ENCODE results near the gene CAPN2. TPM values are rescaled to one million over a fixed set of nuclear protein-coding genes. Genes with fewer than 3 reads are reported as not detected.

CAPN2 gene
- total RNA-seq, 4 donors from 2014 or later, result 193 to 505 (median 387) TPM

- Histone ChIP-seq H3K9me3 (no peaks in the 10 kb centered on the region), H3K27me3 (no peaks in the 10 kb centered on the region), H3K4me3 (no peak overlapping the region), H3K36me3 (peaks cover 0 to 72% (median 20%) of the 10 kb centered on the region in 4 donors), H3K4me1 (peaks cover 0 to 12% (median 6%) of the 10 kb centered on the region in 4 donors), H3K27ac (no peak overlapping the region)
- TF ChIP-seq CTCF (IDR thresholded peaks at IDR 0.05), result no peak
- TF ChIP-seq POLR2AphosphoS5 (IDR thresholded peaks at IDR 0.05), result peak in 1 of 3 donors; percentile 10
- 69 to 71% methylated on average over 9 of the region's 9 CpGs for WGBS, 2 donors (ENCODE audit: low coverage in 1 of 2)
- DNase-seq, result no peak
- in situ Hi-C loops (cut with MboI; ENCODE audit: low pct_ligation_motif_present in 1 of 4, low pct_unique_long_range_greater_than_20kb in 1 of 4, low sequenced_read_pairs in 3 of 4), result no loop called here
- intact Hi-C loops (cut with DNase I; ENCODE audit: low total_unique reads), result no loop called here
These were observed 63.9 kb downstream of the CAPN2 start for GRCh38 chr1:223776075-223776814.

GRCh38 chr1:223776826-223777454 is 64.6 kb downstream of the CAPN2 start:
- intact Hi-C loops (cut with DNase I; ENCODE audit: low total_unique reads), result no loop called here
- Histone ChIP-seq H3K27me3 (no peaks in the 10 kb centered on the region), H3K27ac (no peak overlapping the region), H3K4me3 (no peak overlapping the region), H3K36me3 (peaks cover 0 to 73% (median 20%) of the 10 kb centered on the region in 4 donors), H3K9me3 (no peaks in the 10 kb centered on the region), H3K4me1 (peaks cover 0 to 5% (median under 1%) of the 10 kb centered on the region in 4 donors)
- DNase-seq, result no peak
- TF ChIP-seq POLR2AphosphoS5 (IDR thresholded peaks at IDR 0.05), result no peak
- no peak for TF ChIP-seq CTCF (IDR thresholded peaks at IDR 0.05)
- no peak for TF ChIP-seq POLR2A (IDR thresholded peaks at IDR 0.05)
- TF ChIP-seq EP300 (IDR thresholded peaks at IDR 0.05; ENCODE audit: low read depth), result no peak
- in situ Hi-C loops (cut with MboI; ENCODE audit: low pct_ligation_motif_present in 1 of 4, low pct_unique_long_range_greater_than_20kb in 1 of 4, low sequenced_read_pairs in 3 of 4), result no loop called here
- WGBS, 2 donors (ENCODE audit: low coverage in 1 of 2), result 73 to 86% methylated on average over 6 to 10 of the region's 10 CpGs

- 96 to 100% methylated on average over 3 to 8 of the region's 8 CpGs for whole genome bisulfite sequencing, 2 donors (ENCODE audit: low coverage in 1 of 2)
- TF ChIP-seq POLR2A (IDR thresholded peaks at IDR 0.05), result no peak
- no peak for TF ChIP-seq EP300 (IDR thresholded peaks at IDR 0.05; ENCODE audit: low read depth)
- no peak for TF ChIP-seq POLR2AphosphoS5 (IDR thresholded peaks at IDR 0.05)
- TF ChIP-seq CTCF (IDR thresholded peaks at IDR 0.05), result no peak
- H3K4me1 ChIP-seq, result no peaks in the 10 kb centered on the region
- in situ Hi-C loops (cut with MboI; ENCODE audit: low pct_ligation_motif_present in 1 of 4, low pct_unique_long_range_greater_than_20kb in 1 of 4, low sequenced_read_pairs in 3 of 4) (no loop called here), intact Hi-C loops (cut with DNase I; ENCODE audit: low total_unique reads) (no loop called here)
- peaks cover 0 to 56% (median 7%) of the 10 kb centered on the region in 4 donors for H3K36me3 ChIP-seq
- H3K27ac ChIP-seq, result no peak overlapping the region
- no peaks in the 10 kb centered on the region for H3K9me3 ChIP-seq
- no peak for DNase-seq
- no peak overlapping the region for H3K4me3 ChIP-seq
- no peaks in the 10 kb centered on the region for H3K27me3 ChIP-seq
These were observed 68.0 kb downstream of the CAPN2 start for GRCh38 chr1:223780318-223780717.

- TF ChIP-seq EP300 (IDR thresholded peaks at IDR 0.05; ENCODE audit: low read depth), result no peak
- TF ChIP-seq POLR2A (IDR thresholded peaks at IDR 0.05), result no peak
- no peak for TF ChIP-seq CTCF (IDR thresholded peaks at IDR 0.05)
- no peak overlapping the region for H3K4me3 ChIP-seq
- in situ Hi-C loops (cut with MboI; ENCODE audit: low pct_ligation_motif_present in 1 of 4, low pct_unique_long_range_greater_than_20kb in 1 of 4, low sequenced_read_pairs in 3 of 4), result no loop called here
- H3K27me3 ChIP-seq, result no peaks in the 10 kb centered on the region
- H3K36me3 ChIP-seq, result peaks cover 0 to 55% (median 5%) of the 10 kb centered on the region in 4 donors
- intact Hi-C loops (cut with DNase I; ENCODE audit: low total_unique reads), result no loop called here
- H3K27ac ChIP-seq, result no peak overlapping the region
- DNase-seq, result no peak
- H3K9me3 ChIP-seq, result no peaks in the 10 kb centered on the region
- 75 to 80% methylated on average over 6 of the region's 6 CpGs for WGBS, 2 donors (ENCODE audit: low coverage in 1 of 2)
- H3K4me1 ChIP-seq, result no peaks in the 10 kb centered on the region
These were observed 68.6 kb downstream of the CAPN2 start for GRCh38 chr1:223780949-223781348.
